ENCODE measurements around the gene SOBP. TPM values are rescaled to one million over a fixed set of nuclear protein-coding genes. Genes with fewer than 3 reads are reported as not detected.

The SOBP gene
- total and polyA plus RNA-seq, 2 donors (not counting 1 experiment from before 2014, with no cell fraction given), result 2.7 to 6.3 TPM

DNA sequence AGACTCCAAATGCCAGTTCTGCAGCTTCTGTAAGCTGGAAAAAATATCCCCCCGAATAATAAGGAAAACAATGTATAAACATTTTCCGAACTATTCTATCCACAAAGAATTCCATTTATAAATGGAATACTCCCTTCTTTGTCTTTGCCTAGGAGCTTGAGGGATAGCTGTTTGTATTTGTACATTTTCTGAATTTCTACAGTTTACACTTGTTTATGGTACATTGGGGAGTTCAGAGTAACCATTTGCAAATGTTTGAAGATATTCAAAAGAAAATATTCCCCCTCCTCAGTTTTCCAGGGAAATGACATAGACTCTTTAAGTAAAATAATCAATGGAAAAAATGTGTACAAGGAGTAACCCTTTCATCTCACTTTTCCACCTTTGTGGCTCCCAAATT is 149.6 kb downstream of the SOBP start:
- H3K9ac ChIP-seq (ENCODE audit: insufficient read depth, low read length), result no peak overlapping the region
- no peaks in the 10 kb centered on the region for H3K27me3 ChIP-seq (ENCODE audit: control insufficient read depth, insufficient read depth, low read length)
- TF ChIP-seq CTCF (conservative IDR thresholded peaks at IDR 0.05 in 1 of 2, IDR thresholded peaks at IDR 0.05 in 1 of 2; ENCODE audit: low read depth in 1 of 2, low read length in 2 of 2), result no peak
- no peak for TF ChIP-seq EZH2 (IDR thresholded peaks at IDR 0.05; ENCODE audit: low read length, missing control alignments)
- H2AFZ ChIP-seq (ENCODE audit: low read length), result no peak overlapping the region
- no peak for DNase-seq (ENCODE audit: low read depth in 2 of 2)
- H3K27ac ChIP-seq (ENCODE audit: insufficient read depth, low read length), result no peak overlapping the region
- H3K4me1 ChIP-seq (ENCODE audit: control insufficient read depth, extremely low read depth, insufficient read depth, low read length), result no peaks in the 10 kb centered on the region
- H3K36me3 ChIP-seq (ENCODE audit: control insufficient read depth, insufficient read depth, low read length), result peaks cover 4% of the 10 kb centered on the region
- H3K9me3 ChIP-seq (ENCODE audit: control insufficient read depth, insufficient read depth, low read depth, low read length), result no peaks in the 10 kb centered on the region
- no peaks in the 10 kb centered on the region for H3K79me2 ChIP-seq (ENCODE audit: control insufficient read depth, insufficient read depth, low read length)
- no peak overlapping the region for H3K4me2 ChIP-seq (ENCODE audit: extremely low read depth, insufficient read depth, low read length)
- no peak overlapping the region for H3K4me3 ChIP-seq (replicated peaks in 1 of 4; ENCODE audit: control extremely low read depth in 1 of 4, insufficient read depth in 1 of 4, low read depth in 3 of 4, low read length in 4 of 4)
- no peaks in the 10 kb centered on the region for H4K20me1 ChIP-seq (ENCODE audit: control insufficient read depth, extremely low read depth, insufficient read depth, low read length)

DNA sequence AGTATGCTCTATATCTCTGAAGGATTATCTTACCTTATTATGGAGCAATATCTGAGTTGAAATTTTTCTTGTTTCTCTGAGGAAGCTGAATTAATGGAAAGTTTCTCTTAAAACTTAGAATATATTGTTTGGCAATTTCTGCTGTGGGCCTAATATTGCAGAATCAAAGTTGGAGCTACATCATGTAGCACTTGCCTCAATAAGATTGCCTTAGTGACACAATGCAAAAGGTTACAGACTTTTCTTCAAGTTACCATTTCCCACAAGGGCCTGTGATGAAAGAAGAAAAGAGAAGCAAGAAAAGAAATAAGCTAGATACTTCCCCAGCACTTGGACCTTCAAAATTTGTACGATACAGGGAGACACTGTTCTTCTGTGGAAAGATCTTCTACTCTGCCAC is 151.2 kb downstream of the SOBP start:
- Histone ChIP-seq H3K4me1 (ENCODE audit: control insufficient read depth, extremely low read depth, insufficient read depth, low read length) (no peaks in the 10 kb centered on the region), H3K79me2 (ENCODE audit: control insufficient read depth, insufficient read depth, low read length) (no peaks in the 10 kb centered on the region), H3K4me3 (replicated peaks in 1 of 4; ENCODE audit: control extremely low read depth in 1 of 4, insufficient read depth in 1 of 4, low read depth in 3 of 4, low read length in 4 of 4) (no peak overlapping the region), H3K9me3 (ENCODE audit: control insufficient read depth, insufficient read depth, low read depth, low read length) (no peaks in the 10 kb centered on the region), H2AFZ (ENCODE audit: low read length) (no peak overlapping the region), H3K4me2 (ENCODE audit: extremely low read depth, insufficient read depth, low read length) (no peak overlapping the region), H3K36me3 (ENCODE audit: control insufficient read depth, insufficient read depth, low read length) (no peaks in the 10 kb centered on the region), H3K9ac (ENCODE audit: insufficient read depth, low read length) (no peak overlapping the region), H3K27ac (ENCODE audit: insufficient read depth, low read length) (no peak overlapping the region), H4K20me1 (ENCODE audit: control insufficient read depth, extremely low read depth, insufficient read depth, low read length) (no peaks in the 10 kb centered on the region), H3K27me3 (ENCODE audit: control insufficient read depth, insufficient read depth, low read length) (no peaks in the 10 kb centered on the region)
- no peak for DNase-seq (ENCODE audit: low read depth in 2 of 2)
- TF ChIP-seq CTCF (conservative IDR thresholded peaks at IDR 0.05 in 1 of 2, IDR thresholded peaks at IDR 0.05 in 1 of 2; ENCODE audit: low read depth in 1 of 2, low read length in 2 of 2) (no peak), EZH2 (IDR thresholded peaks at IDR 0.05; ENCODE audit: low read length, missing control alignments) (no peak)

DNA sequence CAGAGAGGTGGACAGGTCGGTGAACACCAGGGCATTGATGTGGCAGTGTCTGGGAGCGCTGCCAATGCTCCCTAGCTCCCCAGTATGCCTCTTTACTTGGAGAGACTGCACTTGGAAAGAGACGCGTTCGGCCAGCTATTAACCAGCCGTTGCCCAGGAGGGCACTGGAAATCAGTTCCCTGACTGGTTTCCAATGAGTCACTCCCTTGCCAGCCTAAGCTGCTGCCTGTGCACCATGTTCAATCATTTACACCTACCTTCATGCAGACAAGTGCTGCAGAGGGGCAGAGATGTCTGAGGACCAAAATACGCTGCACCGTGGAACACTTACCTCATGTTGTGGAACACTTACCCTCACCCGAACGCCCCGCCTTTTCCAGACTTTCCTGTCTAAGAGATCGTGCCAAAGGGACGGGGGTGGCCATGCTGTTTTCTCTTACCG is 151.6 kb downstream of the SOBP start:
- TF ChIP-seq CTCF (conservative IDR thresholded peaks at IDR 0.05 in 1 of 2, IDR thresholded peaks at IDR 0.05 in 1 of 2; ENCODE audit: low read depth in 1 of 2, low read length in 2 of 2) (no peak), EZH2 (IDR thresholded peaks at IDR 0.05; ENCODE audit: low read length, missing control alignments) (no peak)
- Histone ChIP-seq H3K9ac (ENCODE audit: insufficient read depth, low read length) (no peak overlapping the region), H2AFZ (ENCODE audit: low read length) (no peak overlapping the region), H4K20me1 (ENCODE audit: control insufficient read depth, extremely low read depth, insufficient read depth, low read length) (no peaks in the 10 kb centered on the region), H3K9me3 (ENCODE audit: control insufficient read depth, insufficient read depth, low read depth, low read length) (no peaks in the 10 kb centered on the region), H3K79me2 (ENCODE audit: control insufficient read depth, insufficient read depth, low read length) (no peaks in the 10 kb centered on the region), H3K36me3 (ENCODE audit: control insufficient read depth, insufficient read depth, low read length) (no peaks in the 10 kb centered on the region), H3K27ac (ENCODE audit: insufficient read depth, low read length) (no peak overlapping the region), H3K4me3 (replicated peaks in 1 of 4; ENCODE audit: control extremely low read depth in 1 of 4, insufficient read depth in 1 of 4, low read depth in 3 of 4, low read length in 4 of 4) (no peak overlapping the region), H3K4me1 (ENCODE audit: control insufficient read depth, extremely low read depth, insufficient read depth, low read length) (no peaks in the 10 kb centered on the region), H3K4me2 (ENCODE audit: extremely low read depth, insufficient read depth, low read length) (no peak overlapping the region), H3K27me3 (ENCODE audit: control insufficient read depth, insufficient read depth, low read length) (no peaks in the 10 kb centered on the region)
- DNase-seq (ENCODE audit: low read depth in 2 of 2), result no peak
